ENCODE data around the gene COX5A.

The COX5A gene

GRCh38 chr15:74892931-74893330 lies 44.9 kb downstream of the COX5A start:
- Histone ChIP-seq H3K9ac (no peak overlapping the region), H2AFZ (ENCODE audit: low read depth) (no peak overlapping the region), H3K79me2 (ENCODE audit: insufficient read depth, low read depth) (no peaks in the 10 kb centered on the region), H3K4me1 (ENCODE audit: low read depth, poor library complexity, severe bottlenecking) (peaks cover 14% of the 10 kb centered on the region), H3K4me3 (IDR thresholded peaks at IDR 0.05; ENCODE audit: insufficient read depth, low read depth, low read length) (no peak overlapping the region), H3K36me3 (ENCODE audit: insufficient read depth) (no peaks in the 10 kb centered on the region; the same call in 1 of the 2 replicates), H3K4me2 (no peak overlapping the region), H4K20me1 (ENCODE audit: insufficient read depth) (no peaks in the 10 kb centered on the region), H3K27me3 (ENCODE audit: insufficient read depth, low read depth) (no peaks in the 10 kb centered on the region), H3K27ac (no peak overlapping the region)
- no peak for TF ChIP-seq CTCF (conservative IDR thresholded peaks at IDR 0.05; ENCODE audit: low read depth, low read length)

GRCh38 chr15:74892313-74892712 lies 45.6 kb downstream of the COX5A start:
- Histone ChIP-seq H3K27ac (no peak overlapping the region), H3K9ac (no peak overlapping the region), H3K4me1 (ENCODE audit: low read depth, poor library complexity, severe bottlenecking) (peaks cover 14% of the 10 kb centered on the region), H3K4me3 (IDR thresholded peaks at IDR 0.05; ENCODE audit: insufficient read depth, low read depth, low read length) (no peak overlapping the region), H3K79me2 (ENCODE audit: insufficient read depth, low read depth) (no peaks in the 10 kb centered on the region), H3K27me3 (ENCODE audit: insufficient read depth, low read depth) (no peaks in the 10 kb centered on the region), H3K4me2 (no peak overlapping the region), H2AFZ (ENCODE audit: low read depth) (no peak overlapping the region), H4K20me1 (ENCODE audit: insufficient read depth) (no peaks in the 10 kb centered on the region), H3K36me3 (ENCODE audit: insufficient read depth) (no peaks in the 10 kb centered on the region; the same call in 1 of the 2 replicates)
- TF ChIP-seq CTCF (conservative IDR thresholded peaks at IDR 0.05; ENCODE audit: low read depth, low read length) = no peak

- no peak for TF ChIP-seq CTCF (conservative IDR thresholded peaks at IDR 0.05; ENCODE audit: low read depth, low read length)
- Histone ChIP-seq H3K4me2 (no peak overlapping the region), H3K27ac (no peak overlapping the region), H3K4me3 (IDR thresholded peaks at IDR 0.05; ENCODE audit: insufficient read depth, low read depth, low read length) (no peak overlapping the region), H2AFZ (ENCODE audit: low read depth) (no peak overlapping the region), H4K20me1 (ENCODE audit: insufficient read depth) (no peaks in the 10 kb centered on the region), H3K27me3 (ENCODE audit: insufficient read depth, low read depth) (no peaks in the 10 kb centered on the region), H3K9ac (no peak overlapping the region), H3K36me3 (ENCODE audit: insufficient read depth) (no peaks in the 10 kb centered on the region; the same call in 1 of the 2 replicates), H3K79me2 (ENCODE audit: insufficient read depth, low read depth) (no peaks in the 10 kb centered on the region), H3K4me1 (ENCODE audit: low read depth, poor library complexity, severe bottlenecking) (peaks cover 14% of the 10 kb centered on the region)
These were observed 46.4 kb downstream of the COX5A start for GRCh38 chr15:74891469-74891868.

- H3K4me3 ChIP-seq (IDR thresholded peaks at IDR 0.05; ENCODE audit: insufficient read depth, low read depth, low read length) = no peak overlapping the region
- peak overlapping the region; percentile 82; the same call in 1 of the 2 replicates for H2AFZ ChIP-seq (ENCODE audit: low read depth)
- peak overlapping the region; percentile 83; the same call in 1 of the 2 replicates for H3K9ac ChIP-seq
- no peaks in the 10 kb centered on the region for H4K20me1 ChIP-seq (ENCODE audit: insufficient read depth)
- no peak for TF ChIP-seq CTCF (conservative IDR thresholded peaks at IDR 0.05; ENCODE audit: low read depth, low read length)
- no peaks in the 10 kb centered on the region for H3K79me2 ChIP-seq (ENCODE audit: insufficient read depth, low read depth)
- H3K4me2 ChIP-seq = peak overlapping the region; percentile 66
- no peaks in the 10 kb centered on the region; the same call in 1 of the 2 replicates for H3K36me3 ChIP-seq (ENCODE audit: insufficient read depth)
- no peaks in the 10 kb centered on the region for H3K27me3 ChIP-seq (ENCODE audit: insufficient read depth, low read depth)
- no peak overlapping the region for H3K27ac ChIP-seq
- peaks cover 14% of the 10 kb centered on the region for H3K4me1 ChIP-seq (ENCODE audit: low read depth, poor library complexity, severe bottlenecking)
These were observed 47.3 kb downstream of the COX5A start for GRCh38 chr15:74890665-74890960.

Data from KMS-11 (cell line).